HG02852 (cell line): ENCODE results near the gene LGALS1.
A peak's percentile ranks its signal among the peaks of the same experiment; 100 is the strongest.

ENCODE experiments used
- ATAC-seq: cut with Tn5 transposase; IDR thresholded peaks from one replicate; pipeline ENCODE4 v1.9.1; 2021; ENCODE audit warnings: mild to moderate bottlenecking, moderate library complexity; ENCODE audit not compliant: unreplicated experiment

Gene LGALS1

DNA sequence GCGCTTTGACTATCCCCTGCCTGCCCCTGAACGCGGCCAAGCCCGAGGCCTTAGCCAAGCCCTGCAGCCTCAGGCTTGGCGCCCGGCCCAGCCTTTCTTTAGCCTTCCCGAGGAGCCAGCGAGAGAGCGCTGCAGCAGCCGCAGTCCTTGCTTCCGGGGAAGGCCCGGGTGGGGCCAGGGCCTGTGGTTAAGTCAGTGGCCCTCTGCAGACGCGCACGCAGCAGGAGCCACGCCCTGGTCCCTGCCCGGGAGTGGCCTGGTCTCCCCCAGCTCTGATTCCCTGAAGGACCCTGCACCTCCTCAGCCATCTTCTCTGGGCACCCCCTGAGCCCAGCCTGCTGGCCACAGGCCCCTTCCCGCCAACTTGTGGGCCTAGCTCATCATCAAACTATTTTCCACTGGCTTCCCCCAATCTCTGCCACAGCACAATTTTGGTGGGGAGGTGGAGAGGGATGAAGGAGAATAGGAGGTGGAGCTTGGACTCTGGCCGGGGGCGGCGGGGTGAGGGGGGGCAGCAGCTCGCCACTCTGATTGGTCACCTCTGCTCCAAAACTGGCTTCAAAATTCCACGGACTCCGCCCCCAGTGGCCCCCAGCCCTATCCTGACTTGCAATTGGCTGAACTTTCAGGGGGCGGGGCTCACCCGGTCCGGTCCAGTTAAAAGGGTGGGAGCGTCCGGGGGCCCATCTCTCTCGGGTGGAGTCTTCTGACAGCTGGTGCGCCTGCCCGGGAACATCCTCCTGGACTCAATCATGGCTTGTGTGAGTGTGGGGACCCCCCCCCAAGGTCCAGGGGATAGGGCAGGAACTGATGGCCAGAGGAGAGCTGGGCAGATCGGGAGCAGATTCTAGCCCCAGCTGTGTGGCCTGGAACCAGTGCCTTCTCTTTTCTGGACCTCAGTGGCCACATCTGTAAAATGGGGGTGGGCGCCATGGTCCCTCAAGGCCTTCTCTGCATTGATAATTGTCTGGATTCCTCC is at the start of gene LGALS1:
LGALS1 (plus strand) TSS at position 686 of the 979 bp plus-strand sequence; CDS start at position 753, 67 bp downstream.
- peak; percentile 44 for ATAC-seq

DNA sequence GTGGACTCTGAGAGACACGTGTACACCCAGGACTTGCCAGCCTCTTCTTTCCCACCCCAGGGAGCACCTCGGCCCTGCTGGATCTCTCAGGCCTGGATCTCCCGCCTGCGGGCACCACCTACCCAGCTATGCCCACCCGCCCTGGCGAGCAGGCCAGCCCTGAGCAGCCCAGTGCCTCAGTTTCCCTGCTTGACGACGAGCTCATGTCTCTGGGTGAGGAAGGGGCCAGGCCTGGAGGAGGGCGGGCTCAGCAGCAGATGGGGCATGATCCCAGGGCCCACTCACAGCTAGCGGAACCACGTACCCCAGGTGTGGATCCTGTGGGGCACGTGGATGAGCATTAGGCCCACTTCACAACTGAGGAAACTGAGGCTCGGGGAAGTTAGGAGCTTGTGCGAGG is 49.7 kb upstream of the LGALS1 start:
- ATAC-seq, result no peak

DNA sequence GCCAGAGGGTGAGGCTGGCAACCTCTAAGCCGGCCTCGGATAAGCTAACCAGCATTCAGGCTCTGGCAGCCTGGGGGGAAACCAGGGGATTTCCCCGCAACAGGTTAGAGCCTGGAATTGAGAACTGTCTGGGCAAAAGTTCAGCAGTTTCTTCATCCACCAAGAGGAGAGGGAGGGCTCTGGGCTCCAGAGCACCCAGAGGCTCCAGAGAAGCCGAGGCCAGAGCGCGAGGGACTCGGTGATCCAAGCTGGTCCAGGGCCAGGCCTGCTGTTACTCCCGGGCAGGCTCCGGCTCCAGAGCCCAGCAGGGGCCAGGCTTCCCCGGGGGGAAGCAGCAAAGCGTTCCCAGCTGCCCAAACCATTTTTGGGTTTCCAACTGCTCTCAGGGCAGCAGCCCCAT is 49.3 kb upstream of the LGALS1 start:
- ATAC-seq, result no peak

GRCh38 chr22:37626556-37627075 is 48.8 kb upstream of the LGALS1 start:
- ATAC-seq, result no peak

DNA sequence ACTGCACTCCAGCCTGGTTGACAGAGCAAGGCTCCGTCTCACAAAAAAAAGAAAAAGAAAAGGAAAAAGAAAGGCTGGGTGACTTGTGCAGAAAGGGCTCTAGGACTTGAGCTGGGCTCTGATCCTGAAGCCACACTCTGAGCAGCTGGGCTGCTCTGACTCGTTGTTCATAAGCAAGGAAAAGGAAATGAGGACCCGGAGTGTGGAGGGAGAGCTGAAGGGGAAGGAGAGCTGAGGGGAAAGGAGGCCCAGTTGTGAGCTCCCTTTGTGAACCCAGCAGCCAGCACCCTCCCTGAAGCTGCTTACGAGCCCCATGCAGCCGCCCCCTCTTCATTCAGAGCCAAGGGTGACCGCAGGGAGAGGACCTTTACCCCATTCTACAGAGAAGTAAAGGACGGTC is 48.3 kb upstream of the LGALS1 start:
- ATAC-seq, result no peak

DNA sequence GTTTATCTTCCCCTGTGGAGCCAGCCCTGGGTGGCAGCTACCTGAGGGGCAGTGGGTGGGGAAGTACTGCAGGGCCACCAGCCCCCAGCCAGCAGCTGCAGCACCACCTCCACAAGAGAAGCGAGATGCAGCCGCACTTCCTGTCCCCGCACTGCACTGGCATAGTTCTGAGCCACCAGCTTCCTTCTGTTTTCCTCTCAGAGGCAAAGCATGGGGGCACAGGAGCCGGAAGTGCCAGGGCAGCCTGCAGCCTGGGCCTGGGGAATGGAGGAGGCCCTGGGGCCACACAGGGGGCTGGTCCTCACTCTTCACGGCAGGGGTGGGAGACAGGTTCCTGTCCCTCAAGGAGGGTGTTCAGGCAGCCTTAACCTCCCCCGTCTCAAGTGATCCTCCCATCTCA is 47.9 kb upstream of the LGALS1 start:
- ATAC-seq, result no peak

- no peak for ATAC-seq
Measured at GRCh38 chr22:37628830-37629229, 46.6 kb upstream of the LGALS1 start.

DNA sequence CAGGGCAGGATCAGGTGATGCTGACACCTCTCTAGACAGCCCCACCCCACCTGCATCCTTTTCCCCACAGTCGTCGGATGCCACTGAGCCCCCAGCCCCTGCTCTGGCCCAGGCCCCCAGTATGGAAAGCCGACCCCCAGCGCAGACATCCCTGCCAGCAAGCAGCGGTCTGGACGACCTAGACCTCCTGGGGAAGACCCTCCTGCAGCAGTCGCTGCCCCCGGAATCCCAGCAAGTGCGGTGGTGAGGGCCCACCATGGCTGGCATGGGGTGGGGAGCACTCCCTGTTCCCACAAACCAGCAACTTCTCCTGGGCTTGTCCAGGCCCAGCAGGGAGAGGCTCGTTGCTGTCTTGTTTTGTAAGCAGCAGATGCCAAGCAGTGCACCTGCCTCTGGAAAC is 45.5 kb upstream of the LGALS1 start:
- no peak for ATAC-seq

- ATAC-seq, result no peak
Measured at GRCh38 chr22:37630839-37631435, 44.5 kb upstream of the LGALS1 start.

- no peak for ATAC-seq
Measured at GRCh38 chr22:37631448-37632173, 43.8 kb upstream of the LGALS1 start.

GRCh38 chr22:37632174-37633088 is 43.0 kb upstream of the LGALS1 start:
- peak; percentile 6 for ATAC-seq

DNA sequence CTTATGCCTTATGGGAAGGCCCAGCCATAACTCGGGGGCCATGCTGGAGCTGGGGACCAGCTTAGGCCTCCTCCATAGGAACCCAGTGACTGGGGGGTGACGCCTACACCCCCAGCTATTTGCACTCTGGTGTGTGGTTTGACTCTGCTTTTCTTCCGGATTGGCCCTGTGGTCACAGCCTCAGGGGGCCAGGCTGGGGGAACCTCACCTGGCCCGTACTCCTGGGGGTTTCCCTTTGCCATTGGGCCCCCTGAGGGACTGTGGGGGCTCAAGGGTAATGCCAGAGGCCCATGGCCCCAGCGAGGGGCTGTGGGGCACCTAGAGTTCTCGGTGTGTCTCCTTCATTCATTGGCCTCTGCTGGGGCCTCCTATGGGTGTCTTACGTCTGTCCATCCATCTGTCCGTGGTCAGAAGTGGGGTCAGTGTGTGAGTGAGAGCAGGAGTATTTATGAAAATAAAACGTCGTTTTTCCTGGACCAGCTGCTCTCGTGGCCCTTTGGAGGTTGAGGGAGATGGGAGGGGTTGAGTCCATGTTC is 42.3 kb upstream of the LGALS1 start:
- peak; percentile 58 for ATAC-seq

GRCh38 chr22:37633625-37634416 is 41.6 kb upstream of the LGALS1 start:
- peak; percentile 52 for ATAC-seq

DNA sequence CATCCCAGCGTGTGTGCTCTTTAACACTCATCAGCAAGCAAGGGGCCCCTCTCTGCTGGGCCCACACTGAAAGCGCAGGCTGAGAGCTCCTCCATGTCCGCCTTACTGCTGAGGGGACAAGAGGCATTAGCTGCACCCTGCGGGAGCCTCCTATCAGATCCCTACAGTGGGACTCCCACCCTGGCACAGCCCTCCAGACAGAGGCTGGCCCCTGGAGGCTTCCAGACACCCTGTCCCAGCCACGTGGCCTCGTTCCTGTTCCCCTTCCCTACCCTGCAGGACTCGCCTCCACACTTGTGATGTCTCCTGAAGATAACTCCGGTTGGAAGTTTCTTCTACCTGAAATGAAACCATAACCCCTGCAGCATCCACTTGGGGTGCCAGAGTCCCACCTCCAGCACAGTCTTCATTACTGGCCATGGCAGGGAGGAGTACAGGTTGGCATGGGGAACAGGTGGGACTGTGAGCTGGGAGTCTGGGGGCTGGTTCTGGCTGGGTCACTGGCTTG is 41.0 kb upstream of the LGALS1 start:
- no peak for ATAC-seq

- no peak for ATAC-seq
Measured at GRCh38 chr22:37635157-37635556, 40.3 kb upstream of the LGALS1 start.

DNA sequence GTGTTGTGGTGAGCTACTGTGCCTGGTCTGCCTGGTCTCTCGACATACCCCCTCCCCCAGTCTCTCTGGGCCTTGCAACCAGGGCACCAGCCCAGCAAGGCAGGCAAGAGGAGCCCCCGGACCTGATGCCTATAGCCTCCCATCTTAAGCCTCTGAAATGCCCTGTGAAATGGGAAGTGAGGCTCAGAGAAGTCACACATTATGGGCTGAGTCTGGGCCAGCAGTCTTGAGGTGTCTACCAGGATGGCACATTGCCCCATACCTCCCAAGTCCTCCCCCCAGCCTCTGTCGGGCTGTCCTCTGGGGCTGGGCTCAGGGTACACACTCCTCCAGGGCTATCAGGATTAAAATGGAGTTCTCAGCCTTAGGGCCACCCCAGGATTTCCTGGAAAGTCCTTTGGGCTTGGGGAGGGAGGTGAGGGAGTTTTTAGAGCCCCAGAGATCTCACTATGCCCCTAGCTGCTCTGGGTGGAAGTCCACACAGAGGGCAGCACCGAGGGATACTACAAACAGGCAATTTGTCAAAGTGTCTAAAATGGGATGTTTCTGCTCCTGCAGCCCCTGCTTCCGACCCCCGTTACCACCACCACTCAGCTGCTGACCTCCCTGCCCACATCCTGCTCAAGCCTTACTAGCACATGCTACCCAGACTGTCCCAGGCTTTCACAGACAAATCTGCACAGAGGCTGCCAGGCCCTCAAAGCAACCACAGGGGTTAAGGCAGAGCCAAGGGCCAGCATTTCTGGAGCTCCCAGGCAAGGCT is 39.1 kb upstream of the LGALS1 start:
- no peak for ATAC-seq

DNA sequence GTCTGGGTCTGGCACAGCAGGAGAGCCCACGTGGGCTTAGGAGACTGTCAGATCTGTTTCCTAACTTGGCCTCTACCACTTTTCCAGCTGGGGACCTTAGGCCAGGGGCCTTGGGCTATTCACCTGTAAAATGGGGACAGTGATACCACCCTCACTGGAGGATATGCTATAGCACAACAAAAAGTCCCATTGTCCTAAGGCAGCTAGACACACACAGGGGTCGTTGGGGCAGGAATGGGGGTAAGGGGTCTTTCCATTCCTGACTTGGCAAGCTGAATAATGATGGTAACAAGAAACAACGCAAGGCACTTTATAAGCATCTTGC is 38.5 kb upstream of the LGALS1 start:
- ATAC-seq, result no peak

DNA sequence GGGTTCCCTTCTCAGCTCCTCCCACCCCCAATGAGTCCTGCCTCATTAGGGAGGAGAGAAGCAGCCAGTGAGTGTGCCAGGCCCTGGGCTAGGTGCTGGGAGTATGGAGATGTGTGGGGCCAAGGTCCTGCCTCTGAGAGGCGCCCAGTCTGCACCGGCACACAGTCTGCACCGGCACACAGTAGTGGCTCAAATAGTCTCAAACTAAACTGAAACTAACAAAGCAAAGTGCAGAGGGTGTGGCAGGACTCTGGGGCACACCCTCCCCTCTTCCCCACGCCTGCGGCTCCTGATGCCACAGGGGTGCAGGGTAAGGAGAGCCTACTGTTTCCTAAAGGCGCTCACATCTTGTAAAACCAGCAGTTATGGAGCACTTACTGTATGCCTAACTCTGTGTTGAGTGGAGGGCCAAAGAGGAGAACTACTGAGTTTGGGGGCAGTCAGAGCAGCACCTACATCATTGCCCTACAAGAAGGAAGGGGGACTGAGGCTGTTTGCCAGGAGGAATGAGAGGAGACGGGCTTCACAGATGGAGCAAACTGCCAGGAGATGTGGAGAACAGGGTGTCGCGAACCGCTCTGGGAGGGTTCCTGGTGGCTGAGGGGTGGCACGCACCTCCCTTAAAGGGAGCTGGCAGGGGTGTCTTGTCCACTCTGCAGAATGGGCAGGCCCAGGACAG is 36.9 kb upstream of the LGALS1 start:
- no peak for ATAC-seq
